Type B pancreatic cell (in vitro differentiated cells): Measurements from ENCODE around the gene NAGA. TPM values are rescaled to one million over a fixed set of nuclear protein-coding genes. Genes with fewer than 3 reads are reported as not detected.

Experiments used
- DNase-seq: peaks from one replicate; pipeline ENCODE4 v3.0.0; 2021; ENCODE audit warnings: mixed read lengths; ENCODE audit not compliant: unreplicated experiment; ENCODE audit errors: extremely low spot score
- H3K27ac Mint-ChIP-seq: 2 replicates; pipeline ENCODE4 v1.8.0; 2021; ENCODE audit warnings: mild to moderate bottlenecking, mixed read lengths
- H3K27me3 Mint-ChIP-seq: 2 replicates; pipeline ENCODE4 v1.8.0; 2021; ENCODE audit warnings: mixed read lengths
- H3K36me3 Mint-ChIP-seq: 2 replicates; pipeline ENCODE4 v1.8.0; 2021; ENCODE audit warnings: mixed read lengths
- H3K4me1 Mint-ChIP-seq: one replicate; pipeline ENCODE4 v1.8.0; 2021; ENCODE audit warnings: mixed read lengths; ENCODE audit not compliant: unreplicated experiment
- H3K4me3 Mint-ChIP-seq: 2 replicates; pipeline ENCODE4 v1.8.0; 2021; ENCODE audit warnings: mild to moderate bottlenecking, mixed read lengths
- H3K9me3 Mint-ChIP-seq: 2 replicates; pipeline ENCODE4 v1.8.0; 2021; ENCODE audit warnings: mixed read lengths
- total RNA-seq: library from RNA; stranded (reverse); gene quantifications from 2 replicates; pipeline ENCODE4 v1.2.1, GENCODE V29; 2021; ENCODE audit warnings: low replicate concordance
- TF ChIP-seq, protein P1 (sequence below): fragments of 200-600 bp; sonication (generic); conservative IDR thresholded peaks from 2 replicates; pipeline ENCODE4 v1.5.0; 2021; ENCODE audit warnings: antibody characterized with exemption, mild to moderate bottlenecking

Gene NAGA
- total RNA-seq, 1 donor from 2014 or later: 24.1 TPM

DNA sequence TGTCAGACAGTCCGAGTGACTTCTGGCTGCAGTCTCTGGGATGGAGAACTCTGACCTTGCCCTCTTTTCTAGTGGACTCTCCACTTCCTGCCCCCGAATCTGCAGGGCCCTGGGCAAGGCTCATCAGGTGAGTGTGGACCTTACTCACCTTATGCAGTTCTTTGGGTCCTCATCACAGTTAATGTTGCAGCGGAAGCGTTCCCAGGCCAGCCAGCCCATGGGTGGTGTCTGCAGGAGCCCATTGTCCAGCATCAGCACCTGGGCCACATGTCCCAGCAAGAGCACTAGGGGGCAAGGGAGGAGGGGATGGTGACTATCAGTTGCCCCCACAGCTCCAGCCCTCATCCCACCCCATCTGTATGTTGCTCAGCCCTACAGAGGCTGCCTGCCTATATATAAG, 2.3 kb downstream of the NAGA start:
- Mint-ChIP-seq H3K27ac (no peak overlapping the region), H3K36me3 (peaks cover 17% of the 10 kb centered on the region), H3K9me3 (no peaks in the 10 kb centered on the region), H3K4me3 (no peak overlapping the region), H3K27me3 (no peaks in the 10 kb centered on the region), H3K4me1 (peaks cover 21% of the 10 kb centered on the region)
- DNase-seq: no peak
- TF ChIP-seq, protein P1, sequence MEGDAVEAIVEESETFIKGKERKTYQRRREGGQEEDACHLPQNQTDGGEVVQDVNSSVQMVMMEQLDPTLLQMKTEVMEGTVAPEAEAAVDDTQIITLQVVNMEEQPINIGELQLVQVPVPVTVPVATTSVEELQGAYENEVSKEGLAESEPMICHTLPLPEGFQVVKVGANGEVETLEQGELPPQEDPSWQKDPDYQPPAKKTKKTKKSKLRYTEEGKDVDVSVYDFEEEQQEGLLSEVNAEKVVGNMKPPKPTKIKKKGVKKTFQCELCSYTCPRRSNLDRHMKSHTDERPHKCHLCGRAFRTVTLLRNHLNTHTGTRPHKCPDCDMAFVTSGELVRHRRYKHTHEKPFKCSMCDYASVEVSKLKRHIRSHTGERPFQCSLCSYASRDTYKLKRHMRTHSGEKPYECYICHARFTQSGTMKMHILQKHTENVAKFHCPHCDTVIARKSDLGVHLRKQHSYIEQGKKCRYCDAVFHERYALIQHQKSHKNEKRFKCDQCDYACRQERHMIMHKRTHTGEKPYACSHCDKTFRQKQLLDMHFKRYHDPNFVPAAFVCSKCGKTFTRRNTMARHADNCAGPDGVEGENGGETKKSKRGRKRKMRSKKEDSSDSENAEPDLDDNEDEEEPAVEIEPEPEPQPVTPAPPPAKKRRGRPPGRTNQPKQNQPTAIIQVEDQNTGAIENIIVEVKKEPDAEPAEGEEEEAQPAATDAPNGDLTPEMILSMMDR: no peak

DNA sequence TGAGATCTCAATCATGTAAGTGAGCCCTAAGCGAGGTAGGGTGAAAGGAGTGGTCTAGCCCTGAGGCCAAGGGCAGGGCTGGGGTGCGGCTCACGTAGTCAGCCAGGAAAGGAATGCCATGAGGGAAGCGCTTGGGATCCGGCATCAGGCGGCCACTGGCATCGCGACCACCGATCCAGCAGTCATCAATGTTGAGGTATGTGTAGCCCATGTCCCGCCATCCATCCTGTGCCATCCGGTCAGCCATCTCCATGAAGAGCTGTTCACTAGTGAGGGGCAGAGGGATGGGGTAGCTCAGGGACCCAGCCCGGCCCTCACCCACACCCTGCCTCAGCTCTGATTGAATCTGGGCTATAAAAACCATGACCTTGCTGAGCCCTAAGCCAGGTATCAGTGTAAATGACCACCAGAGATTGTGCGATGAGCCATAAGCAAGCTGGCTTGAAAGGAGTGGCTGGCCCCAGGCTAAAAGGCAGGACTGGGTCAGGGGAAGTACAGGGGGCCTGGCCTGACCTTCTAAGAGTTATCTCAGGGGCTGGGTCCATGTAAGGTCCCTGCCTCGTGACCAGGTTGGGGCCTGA, 2.9 kb downstream of the NAGA start:
- TF ChIP-seq, protein P1: no peak
- Mint-ChIP-seq H3K27me3 (no peaks in the 10 kb centered on the region), H3K27ac (peak overlapping the region; percentile 35), H3K4me1 (peaks cover 15% of the 10 kb centered on the region), H3K9me3 (no peaks in the 10 kb centered on the region), H3K4me3 (no peak overlapping the region), H3K36me3 (peaks cover 17% of the 10 kb centered on the region)
- no peak for DNase-seq

DNA sequence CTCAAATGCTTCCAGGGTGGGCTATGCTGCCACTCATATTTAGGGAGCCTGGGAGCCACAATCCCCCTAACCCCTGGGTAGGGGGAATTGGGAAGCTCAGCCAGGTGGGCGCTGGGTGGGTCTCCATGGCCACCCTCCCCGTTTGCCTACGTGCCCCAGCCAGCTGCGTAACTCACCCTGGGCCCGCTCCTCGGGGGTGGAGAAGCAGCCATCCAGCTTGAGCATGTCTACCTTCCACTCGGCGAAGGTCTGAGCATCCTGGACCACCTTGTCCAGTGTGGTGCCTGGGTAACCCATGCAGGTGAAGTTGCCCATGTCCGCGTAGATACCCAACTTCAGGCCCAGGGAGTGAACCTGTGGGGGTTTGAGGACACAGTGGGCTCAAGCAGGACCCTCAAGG, 3.7 kb downstream of the NAGA start:
- DNase-seq: peak; percentile 55
- Mint-ChIP-seq H3K4me1 (peaks cover 12% of the 10 kb centered on the region), H3K9me3 (no peaks in the 10 kb centered on the region), H3K4me3 (no peak overlapping the region), H3K27me3 (no peaks in the 10 kb centered on the region), H3K36me3 (peaks cover 17% of the 10 kb centered on the region), H3K27ac (no peak overlapping the region)
- TF ChIP-seq, protein P1: no peak

DNA sequence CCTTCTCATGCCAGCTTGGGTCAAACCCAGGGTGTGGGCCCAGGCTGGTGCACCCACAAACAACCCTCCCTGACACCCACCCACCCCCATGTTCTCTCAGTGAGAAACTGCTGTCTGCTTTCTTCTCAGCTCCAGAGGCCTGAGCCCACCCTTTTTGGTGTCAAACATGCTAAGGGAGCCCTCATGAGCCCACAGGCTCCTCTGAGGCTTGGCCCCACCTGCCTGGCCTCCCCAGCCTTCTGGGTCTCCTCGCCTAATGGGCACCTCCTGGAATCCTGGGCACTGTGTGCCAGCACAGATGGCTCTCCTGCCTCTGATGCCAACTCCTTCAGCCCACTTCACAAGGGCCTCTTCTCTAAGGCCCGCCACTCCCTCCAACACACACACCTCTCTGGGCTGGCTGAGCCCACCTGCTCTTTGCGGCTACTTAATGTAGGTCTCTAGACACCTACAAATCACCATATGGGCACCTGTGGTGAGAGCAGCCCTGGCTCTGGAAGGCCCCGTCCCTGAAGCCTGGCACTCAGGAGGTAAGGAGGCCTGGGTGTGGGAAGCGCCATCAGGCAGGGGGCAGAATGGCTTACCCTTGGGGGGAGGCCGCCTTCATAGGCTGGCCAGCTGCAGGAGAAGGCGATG, 4.4 kb downstream of the NAGA start:
- Mint-ChIP-seq H3K9me3 (no peaks in the 10 kb centered on the region), H3K27me3 (no peaks in the 10 kb centered on the region), H3K4me3 (no peak overlapping the region), H3K36me3 (peaks cover 17% of the 10 kb centered on the region), H3K27ac (no peak overlapping the region), H3K4me1 (peaks cover 6% of the 10 kb centered on the region)
- TF ChIP-seq, protein P1: no peak
- DNase-seq: no peak

DNA sequence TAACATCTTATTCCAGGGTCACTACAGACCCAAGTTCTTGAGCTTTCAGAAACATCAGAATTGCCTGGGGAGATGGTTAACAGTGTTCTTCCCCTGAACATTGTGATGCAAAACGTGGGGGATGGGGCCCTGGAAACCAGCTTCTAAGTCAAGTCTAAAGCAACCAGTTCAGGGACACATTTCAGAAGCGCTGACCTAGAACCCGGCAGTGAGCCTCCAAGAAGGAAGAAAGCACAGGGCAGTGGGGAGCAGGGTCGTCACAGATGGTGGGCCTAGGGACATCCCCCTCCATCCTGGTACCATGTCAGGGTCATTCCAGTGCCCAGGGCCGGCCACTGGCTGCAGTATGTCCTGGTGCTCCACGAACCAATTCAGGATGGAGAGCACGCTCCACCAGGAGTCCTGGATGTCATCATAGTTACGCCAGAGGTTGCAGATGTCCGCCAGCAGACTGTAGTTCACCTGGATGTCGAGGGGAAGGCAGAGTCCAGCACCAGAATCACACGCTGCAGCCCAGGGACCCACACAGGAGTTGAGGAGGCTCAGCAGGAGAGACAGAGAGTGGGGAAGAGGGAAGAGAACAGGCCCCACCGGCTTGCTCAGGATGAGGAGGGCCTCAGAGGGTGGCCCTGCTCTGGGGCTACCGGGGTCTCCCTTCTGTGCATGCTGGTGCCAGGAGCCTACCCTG, 5.0 kb downstream of the NAGA start:
- DNase-seq: peak; percentile 58

More for the DNA sequence above, 5.0 kb downstream of the NAGA start:
- H3K4me3 Mint-ChIP-seq: no peak overlapping the region
- TF ChIP-seq, protein P1: no peak
- H3K27me3 Mint-ChIP-seq: no peaks in the 10 kb centered on the region
- H3K27ac Mint-ChIP-seq: peak overlapping the region; percentile 61
- H3K36me3 Mint-ChIP-seq: peaks cover 17% of the 10 kb centered on the region
- no peaks in the 10 kb centered on the region for H3K9me3 Mint-ChIP-seq
- no peaks in the 10 kb centered on the region for H3K4me1 Mint-ChIP-seq
